ENCODE data around the gene SPINK13.

GRCh38 chr5:148238418-148238794 is 30.2 kb upstream of the SPINK13 start, which contains the start of gene MARCOL:
- TF ChIP-seq CTCF (IDR thresholded peaks at IDR 0.05; ENCODE audit: low read length) (no peak), EZH2phosphoT487 (IDR thresholded peaks at IDR 0.05; ENCODE audit: low read length) (no peak)

Measured in MM.1S (cell line).